Caco-2 (cell line): Measurements from ENCODE around the gene UBN2. TPM values are rescaled to one million over a fixed set of nuclear protein-coding genes. Genes with fewer than 3 reads are reported as not detected.

ENCODE experiments used
- BruUV-seq: library from RNA; stranded (reverse); fragments of 400-500 nt; replicated peaks from 2 replicates; lab custom pipeline; 2021; lab: Mats Ljungman, UMichigan
- CTCF ChIA-PET: fragments of 300-600 bp; sonication (Branson Sonifier 250); formaldehyde crosslinking; loops from one replicate; lab custom pipeline; 2022; ENCODE audit warnings: antibody characterized with exemption; lab: Charles Lee
- POLR2A ChIA-PET: fragments of 300-600 bp; sonication (Branson Sonifier 250); formaldehyde crosslinking; loops from one replicate; lab custom pipeline; 2022; ENCODE audit warnings: antibody characterized with exemption; lab: Charles Lee
- DNase-seq, 2 experiments: peaks; one replicate each; pipeline versions ENCODE4 v3.0.0 to v3.0.0-alpha.2; 2020 to 2022
- H3K27me3 ChIP-seq: replicated peaks from 2 replicates; pipeline ENCODE4 v1.6.0; 2011; ENCODE audit warnings: low read length; ENCODE audit not compliant: control insufficient read depth, insufficient read depth
- H3K36me3 ChIP-seq: 2 replicates; pipeline ENCODE4 v1.5.1; 2011; ENCODE audit warnings: low read length; ENCODE audit not compliant: control insufficient read depth, insufficient read depth
- H3K4me1 ChIP-seq: fragments of 250-450 bp; sonication (Bioruptor Pico); 2 replicates; pipeline ENCODE4 v1.5.1; 2020; ENCODE audit warnings: mild to moderate bottlenecking
- H3K4me3 ChIP-seq: 2 replicates; pipeline ENCODE4 v1.5.1; 2011; ENCODE audit warnings: low read depth, mild to moderate bottlenecking, control low read depth, low read length
- H3K9me3 ChIP-seq: fragments of 250-450 bp; sonication (Bioruptor Pico); 2 replicates; pipeline ENCODE4 v1.5.1; 2020; ENCODE audit warnings: mild to moderate bottlenecking, moderate library complexity
- H3K27ac Mint-ChIP-seq: one replicate; pipeline ENCODE4 v1.8.0; 2022; ENCODE audit warnings: mixed read lengths; ENCODE audit not compliant: unreplicated experiment
- H3K27me3 Mint-ChIP-seq: one replicate; pipeline ENCODE4 v1.8.0; 2022; ENCODE audit warnings: mixed read lengths; ENCODE audit not compliant: insufficient read depth, unreplicated experiment
- H3K36me3 Mint-ChIP-seq: one replicate; pipeline ENCODE4 v1.8.0; 2022; ENCODE audit warnings: mild to moderate bottlenecking, mixed read lengths; ENCODE audit not compliant: insufficient read depth, unreplicated experiment
- H3K4me1 Mint-ChIP-seq: one replicate; pipeline ENCODE4 v1.8.0; 2022; ENCODE audit warnings: low read depth, mixed read lengths; ENCODE audit not compliant: unreplicated experiment
- H3K4me3 Mint-ChIP-seq: one replicate; pipeline ENCODE4 v1.8.0; 2022; ENCODE audit warnings: mild to moderate bottlenecking, moderate library complexity, mixed read lengths; ENCODE audit not compliant: unreplicated experiment
- H3K9me3 Mint-ChIP-seq: one replicate; pipeline ENCODE4 v1.8.0; 2022; ENCODE audit warnings: mixed read lengths; ENCODE audit not compliant: unreplicated experiment
- CTCF ChIP-seq, 2 experiments: fragments of 200-600 bp in 1 of 2; IDR thresholded peaks; 1 replicate in 1 of 2; 2 replicates in 1 of 2; pipeline versions ENCODE4 v1.5.1 to v1.8.0; 2011 to 2022; ENCODE audit warnings: antibody characterized with exemption in 1 of 2, control low read depth in 1 of 2, inconsistent platforms in 1 of 2, low read depth in 1 of 2, low read length in 1 of 2, mild to moderate bottlenecking in 1 of 2, moderate library complexity in 1 of 2; ENCODE audit not compliant: insufficient read depth in 1 of 2, severe bottlenecking in 1 of 2, unreplicated experiment in 1 of 2
- intact Hi-C: fragments of 100-400 bp; cut with micrococcal nuclease; formaldehyde crosslinking; loops from one replicate; pipeline ENCODE4 v1.10.0; 2022; ENCODE audit not compliant: unreplicated experiment
- total RNA-seq: library from RNA; stranded (reverse); gene quantifications from 2 replicates; pipeline ENCODE4 v1.2.3, GENCODE V29; 2022

Gene UBN2
- total RNA-seq, 1 experiment from 2014 or later, result 21.3 TPM

GRCh38 chr7:139241258-139241657 is 10.2 kb downstream of the UBN2 start:
- Mint-ChIP-seq H3K4me1 (no peaks in the 10 kb centered on the region), H3K27ac (no peak overlapping the region), H3K4me3 (no peak overlapping the region), H3K9me3 (no peaks in the 10 kb centered on the region), H3K27me3 (no peaks in the 10 kb centered on the region), H3K36me3 (peaks cover 21% of the 10 kb centered on the region)
- ChIA-PET CTCF (no interaction called here), POLR2A (no interaction called here)
- Histone ChIP-seq H3K36me3 (no peaks in the 10 kb centered on the region; the same call in 1 of the 2 replicates), H3K9me3 (no peaks in the 10 kb centered on the region), H3K4me1 (no peaks in the 10 kb centered on the region), H3K27me3 (no peaks in the 10 kb centered on the region), H3K4me3 (no peak overlapping the region)
- intact Hi-C loops, result no loop called here
- DNase-seq, result no peak
- no peak for TF ChIP-seq CTCF (IDR thresholded peaks at IDR 0.05; ENCODE audit: insufficient read depth in 1 of 2, low read depth in 1 of 2, low read length in 1 of 2, severe bottlenecking in 1 of 2, unreplicated experiment in 1 of 2)
- no TSS peak for BruUV-seq

GRCh38 chr7:139242741-139243281 is 11.8 kb downstream of the UBN2 start:
- ChIA-PET POLR2A (no interaction called here), CTCF (no interaction called here)
- no peak for DNase-seq
- Mint-ChIP-seq H3K9me3 (no peaks in the 10 kb centered on the region), H3K4me3 (no peak overlapping the region), H3K4me1 (no peaks in the 10 kb centered on the region), H3K36me3 (peaks cover 18% of the 10 kb centered on the region), H3K27ac (no peak overlapping the region), H3K27me3 (no peaks in the 10 kb centered on the region)
- no peak for TF ChIP-seq CTCF (IDR thresholded peaks at IDR 0.05; ENCODE audit: insufficient read depth in 1 of 2, low read depth in 1 of 2, low read length in 1 of 2, severe bottlenecking in 1 of 2, unreplicated experiment in 1 of 2)
- H3K9me3 ChIP-seq, result no peaks in the 10 kb centered on the region
- H3K4me1 ChIP-seq, result no peaks in the 10 kb centered on the region
- no peak overlapping the region for H3K4me3 ChIP-seq
- no TSS peak for BruUV-seq
- no peaks in the 10 kb centered on the region; the same call in 1 of the 2 replicates for H3K36me3 ChIP-seq
- intact Hi-C loops, result no loop called here
- H3K27me3 ChIP-seq, result no peaks in the 10 kb centered on the region

GRCh38 chr7:139245401-139245800 is 14.4 kb downstream of the UBN2 start:
- no peak for DNase-seq
- no peaks in the 10 kb centered on the region for H3K27me3 Mint-ChIP-seq
- no peak overlapping the region for H3K27ac Mint-ChIP-seq
- Histone ChIP-seq H3K36me3 (no peaks in the 10 kb centered on the region; the same call in 1 of the 2 replicates), H3K27me3 (no peaks in the 10 kb centered on the region), H3K9me3 (no peaks in the 10 kb centered on the region), H3K4me1 (no peaks in the 10 kb centered on the region), H3K4me3 (no peak overlapping the region)
- H3K4me1 Mint-ChIP-seq, result no peaks in the 10 kb centered on the region
- H3K36me3 Mint-ChIP-seq, result peaks cover 7% of the 10 kb centered on the region
- ChIA-PET POLR2A (no interaction called here), CTCF (no interaction called here)
- no peak for TF ChIP-seq CTCF (IDR thresholded peaks at IDR 0.05; ENCODE audit: insufficient read depth in 1 of 2, low read depth in 1 of 2, low read length in 1 of 2, severe bottlenecking in 1 of 2, unreplicated experiment in 1 of 2)
- no peaks in the 10 kb centered on the region for H3K9me3 Mint-ChIP-seq
- no TSS peak for BruUV-seq
- intact Hi-C loops, result no loop called here
- no peak overlapping the region for H3K4me3 Mint-ChIP-seq
